HEK293 (cell line): Measurements from ENCODE around the gene PHF21A.

ENCODE experiments used
- CTCF ChIA-PET: fragments of 350-600 bp; formaldehyde crosslinking; extraction: SDS; loops from one replicate; lab custom pipeline; 2021; ENCODE audit warnings: antibody characterized with exemption; lab: Yijun Ruan, JAX
- POLR2A ChIA-PET: fragments of 300-600 bp; formaldehyde crosslinking; extraction: SDS; loops from one replicate; lab custom pipeline; 2020; ENCODE audit warnings: antibody characterized with exemption, inconsistent platforms; lab: Yijun Ruan, JAX
- H3K27ac ChIP-seq: fragments of 200-500 bp; sonication (Bioruptor generic); 2 replicates; pipeline ENCODE4 v1.5.1; 2014; ENCODE audit warnings: low read depth, low read length, control low read depth, inconsistent platforms; ENCODE audit errors: extremely low read depth
- H3K36me3 ChIP-seq, 2 experiments: fragments of 200-500 bp in 1 of 2; sonication (Bioruptor generic) in 1 of 2; 1 replicate in 1 of 2; 2 replicates in 1 of 2; pipeline ENCODE4 v1.5.1; 2014 to 2017; ENCODE audit warnings: inconsistent platforms in 2 of 2, low read length in 2 of 2; ENCODE audit not compliant: control insufficient read depth in 2 of 2, insufficient read depth in 1 of 2
- H3K4me1 ChIP-seq: fragments of 200-500 bp; sonication (Bioruptor generic); 2 replicates; pipeline ENCODE4 v1.5.1; 2014; ENCODE audit warnings: mild to moderate bottlenecking, low read length, inconsistent platforms; ENCODE audit not compliant: control insufficient read depth, insufficient read depth
- H3K4me3 ChIP-seq: 2 replicates; pipeline ENCODE4 v1.5.1; 2011; ENCODE audit warnings: low read depth, mild to moderate bottlenecking, control low read depth, low read length, moderate library complexity
- H3K9me3 ChIP-seq: fragments of 200-500 bp; sonication (Bioruptor generic); 2 replicates; pipeline ENCODE4 v1.5.1; 2014; ENCODE audit warnings: low read depth, low read length, inconsistent platforms; ENCODE audit not compliant: control insufficient read depth, insufficient read depth
- GFI1B ChIP-seq: fragments of 450-650 bp; formaldehyde crosslinking; IDR thresholded peaks from 2 replicates; pipeline ENCODE4 v1.5.1; 2016; ENCODE audit warnings: missing biosample characterization, missing genetic modification characterization
- KLF1 ChIP-seq: fragments of 450-650 bp; formaldehyde crosslinking; IDR thresholded peaks from 2 replicates; pipeline ENCODE4 v1.5.1; 2016; ENCODE audit warnings: missing biosample characterization, missing genetic modification characterization
- KLF8 ChIP-seq: fragments of 450-650 bp; formaldehyde crosslinking; IDR thresholded peaks from 2 replicates; pipeline ENCODE4 v1.5.1; 2016; ENCODE audit warnings: missing biosample characterization, missing genetic modification characterization
- MZF1 ChIP-seq: fragments of 450-650 bp; formaldehyde crosslinking; IDR thresholded peaks from 2 replicates; pipeline ENCODE4 v1.5.1; 2017; ENCODE audit warnings: missing biosample characterization, missing genetic modification characterization, borderline replicate concordance
- SP7 ChIP-seq: fragments of 450-650 bp; formaldehyde crosslinking; IDR thresholded peaks from 2 replicates; pipeline ENCODE4 v1.5.1; 2016; ENCODE audit warnings: missing biosample characterization, missing genetic modification characterization
- WT1 ChIP-seq: fragments of 450-650 bp; formaldehyde crosslinking; IDR thresholded peaks from 2 replicates; pipeline ENCODE4 v1.5.1; 2016; ENCODE audit warnings: missing biosample characterization, missing genetic modification characterization
- ZBTB20 ChIP-seq: fragments of 450-650 bp; formaldehyde crosslinking; IDR thresholded peaks from 2 replicates; pipeline ENCODE4 v1.5.1; 2016; ENCODE audit warnings: missing biosample characterization, missing genetic modification characterization
- ZIC2 ChIP-seq: fragments of 450-650 bp; formaldehyde crosslinking; IDR thresholded peaks from 2 replicates; pipeline ENCODE4 v1.5.1; 2016; ENCODE audit warnings: missing biosample characterization, missing genetic modification characterization
- ZNF112 ChIP-seq: fragments of 450-650 bp; formaldehyde crosslinking; IDR thresholded peaks from 2 replicates; pipeline ENCODE4 v1.5.0; 2017; ENCODE audit warnings: missing biosample characterization, missing genetic modification characterization
- ZNF157 ChIP-seq: fragments of 450-650 bp; formaldehyde crosslinking; IDR thresholded peaks from 2 replicates; pipeline ENCODE4 v1.5.1; 2016; ENCODE audit warnings: missing biosample characterization, missing genetic modification characterization
- ZNF174 ChIP-seq: fragments of 450-650 bp; formaldehyde crosslinking; IDR thresholded peaks from 2 replicates; pipeline ENCODE4 v1.5.0; 2017; ENCODE audit warnings: missing biosample characterization, mild to moderate bottlenecking, missing genetic modification characterization
- ZNF175 ChIP-seq: fragments of 450-650 bp; formaldehyde crosslinking; IDR thresholded peaks from 2 replicates; pipeline ENCODE4 v1.5.1; 2016; ENCODE audit warnings: missing biosample characterization, missing genetic modification characterization
- ZNF214 ChIP-seq: fragments of 450-650 bp; formaldehyde crosslinking; IDR thresholded peaks from 2 replicates; pipeline ENCODE4 v1.5.1; 2017; ENCODE audit warnings: missing biosample characterization, mild to moderate bottlenecking, missing genetic modification characterization, borderline replicate concordance
- ZNF521 ChIP-seq: fragments of 450-650 bp; formaldehyde crosslinking; IDR thresholded peaks from 2 replicates; pipeline ENCODE4 v1.5.1; 2017; ENCODE audit warnings: missing biosample characterization, mild to moderate bottlenecking, missing genetic modification characterization
- ZNF600 ChIP-seq: fragments of 450-650 bp; formaldehyde crosslinking; IDR thresholded peaks from 2 replicates; pipeline ENCODE4 v1.5.1; 2016; ENCODE audit warnings: missing biosample characterization, missing genetic modification characterization
- ZNF629 ChIP-seq: fragments of 450-650 bp; formaldehyde crosslinking; IDR thresholded peaks from 2 replicates; pipeline ENCODE4 v1.5.1; 2017; ENCODE audit warnings: missing biosample characterization, missing genetic modification characterization
- ZNF791 ChIP-seq: fragments of 450-650 bp; formaldehyde crosslinking; IDR thresholded peaks from 2 replicates; pipeline ENCODE4 v1.5.1; 2016; ENCODE audit warnings: missing biosample characterization, missing genetic modification characterization
- TF ChIP-seq, protein P1 (sequence below): fragments of 450-650 bp; formaldehyde crosslinking; IDR thresholded peaks from 2 replicates; pipeline ENCODE4 v1.5.1; 2016; ENCODE audit warnings: missing biosample characterization, missing genetic modification characterization
- TF ChIP-seq, protein P2 (sequence below): fragments of 450-650 bp; formaldehyde crosslinking; IDR thresholded peaks from 2 replicates; pipeline ENCODE4 v1.5.1; 2016; ENCODE audit warnings: missing biosample characterization, missing genetic modification characterization
- TF ChIP-seq, protein P3 (sequence below): fragments of 450-650 bp; formaldehyde crosslinking; IDR thresholded peaks from 2 replicates; pipeline ENCODE4 v1.5.0; 2017; ENCODE audit warnings: missing biosample characterization, missing genetic modification characterization, borderline replicate concordance
- TF ChIP-seq, protein P4 (sequence below): fragments of 450-650 bp; formaldehyde crosslinking; IDR thresholded peaks from 2 replicates; pipeline ENCODE4 v1.5.1; 2017; ENCODE audit warnings: missing biosample characterization, missing genetic modification characterization
- TF ChIP-seq, protein P5 (sequence below): fragments of 450-650 bp; formaldehyde crosslinking; IDR thresholded peaks from 2 replicates; pipeline ENCODE4 v1.5.1; 2017; ENCODE audit warnings: missing biosample characterization, mild to moderate bottlenecking, missing genetic modification characterization, moderate library complexity
- TF ChIP-seq, protein P6 (sequence below): fragments of 450-650 bp; formaldehyde crosslinking; IDR thresholded peaks from 2 replicates; pipeline ENCODE4 v1.5.1; 2016; ENCODE audit warnings: missing biosample characterization, missing genetic modification characterization

PHF21A gene

DNA sequence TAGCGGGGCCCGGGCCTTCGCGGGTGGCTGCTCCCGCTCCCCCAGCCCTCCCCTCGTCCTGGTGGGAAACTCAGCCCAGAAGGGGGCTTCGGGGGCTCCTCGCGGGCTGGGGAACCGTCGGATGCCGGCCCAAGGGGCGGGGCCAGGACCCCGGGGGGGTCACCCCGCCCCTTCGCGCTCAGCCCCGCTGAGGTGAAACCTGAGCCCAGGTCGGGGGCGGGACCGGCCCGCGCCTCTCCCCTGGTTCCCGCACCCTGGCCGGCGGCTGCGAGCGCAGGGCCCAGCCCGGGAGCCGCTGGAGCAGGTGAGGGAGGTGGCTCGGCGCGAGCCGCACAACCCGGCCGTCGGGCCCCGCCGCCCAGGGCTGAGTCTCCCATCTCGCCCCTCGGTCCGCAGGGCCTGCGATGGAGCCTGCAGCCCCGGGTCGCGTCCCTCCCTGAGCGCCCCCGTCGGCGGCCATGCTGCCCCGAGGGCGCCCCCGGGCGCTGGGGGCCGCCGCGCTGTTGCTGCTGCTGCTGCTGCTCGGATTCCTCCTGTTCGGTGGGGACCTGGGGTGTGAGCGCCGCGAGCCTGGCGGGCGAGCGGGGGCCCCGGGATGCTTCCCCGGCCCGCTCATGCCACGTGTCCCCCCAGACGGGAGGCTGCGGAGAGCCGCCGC is 198.7 kb downstream of the PHF21A start, which contains the start of gene LARGE2 (continued):
- TF ChIP-seq, protein P1, sequence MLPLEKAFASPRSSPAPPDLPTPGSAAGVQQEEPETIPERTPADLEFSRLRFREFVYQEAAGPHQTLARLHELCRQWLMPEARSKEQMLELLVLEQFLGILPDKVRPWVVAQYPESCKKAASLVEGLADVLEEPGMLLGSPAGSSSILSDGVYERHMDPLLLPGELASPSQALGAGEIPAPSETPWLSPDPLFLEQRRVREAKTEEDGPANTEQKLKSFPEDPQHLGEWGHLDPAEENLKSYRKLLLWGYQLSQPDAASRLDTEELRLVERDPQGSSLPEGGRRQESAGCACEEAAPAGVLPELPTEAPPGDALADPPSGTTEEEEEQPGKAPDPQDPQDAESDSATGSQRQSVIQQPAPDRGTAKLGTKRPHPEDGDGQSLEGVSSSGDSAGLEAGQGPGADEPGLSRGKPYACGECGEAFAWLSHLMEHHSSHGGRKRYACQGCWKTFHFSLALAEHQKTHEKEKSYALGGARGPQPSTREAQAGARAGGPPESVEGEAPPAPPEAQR (tag by site-specific recombination): no peak
- TF ChIP-seq ZNF214: no peak
- TF ChIP-seq, all 188 proteins: peak for 21

DNA sequence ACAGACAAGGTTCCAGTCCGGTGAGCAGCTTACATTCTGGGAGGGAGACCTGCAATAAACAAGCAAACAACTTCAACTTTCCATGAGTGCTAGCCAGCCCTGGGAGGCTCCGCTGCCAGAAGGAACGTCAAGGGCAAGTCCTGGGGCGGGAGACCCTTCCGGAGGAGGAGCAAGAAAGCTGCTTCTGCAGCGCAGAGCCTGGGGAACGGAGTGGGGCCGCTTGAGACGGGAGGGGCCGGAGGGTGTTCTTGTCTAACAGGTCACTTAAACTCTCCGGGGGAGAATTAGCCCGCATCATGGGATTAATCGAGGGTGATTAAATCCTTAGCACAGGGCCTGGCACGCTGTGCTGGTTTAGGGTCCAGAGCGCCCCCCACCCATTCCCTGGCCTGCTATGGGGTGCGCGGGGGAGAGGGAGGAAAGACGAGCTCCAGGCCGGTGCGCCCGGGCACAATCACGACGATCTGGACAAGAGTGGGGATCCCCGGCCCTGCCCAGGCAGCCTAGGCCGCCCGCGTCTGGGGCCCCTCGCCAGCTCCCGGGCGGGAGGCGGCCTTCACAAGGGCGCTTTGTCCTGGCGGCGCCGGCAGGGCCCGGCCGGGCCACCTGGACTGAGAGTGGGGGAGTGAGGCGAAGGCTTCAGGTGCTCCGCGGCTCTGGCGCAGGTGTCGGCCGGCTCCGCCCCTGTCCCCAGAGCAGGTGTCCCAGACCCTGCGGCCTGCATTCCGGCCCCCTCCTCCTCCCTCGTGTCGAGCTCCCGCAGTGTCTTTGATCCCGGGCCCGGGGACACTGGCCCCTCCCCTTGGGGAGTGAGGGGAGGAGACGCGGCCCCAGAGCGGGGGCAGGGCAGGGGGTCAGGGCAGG is 199.5 kb downstream of the PHF21A start:
- Histone ChIP-seq H3K36me3 (no peaks in the 10 kb centered on the region), H3K4me1 (no peaks in the 10 kb centered on the region; the same call in 1 of the 2 replicates), H3K9me3 (no peaks in the 10 kb centered on the region), H3K4me3 (peak overlapping the region; percentile 34), H3K27ac (no peak overlapping the region)
- CTCF ChIA-PET: interaction anchor here (0.7 kb wide), 1 partner anchor 1305 kb away, joined by 3 read pairs; no protein-coding TSS in a partner anchor
- 0 out of 2 replicates have a peak, but pooled peaks have one; percentile 33 for TF ChIP-seq SP7 (tag by site-specific recombination)
- TF ChIP-seq KLF1 (tag by site-specific recombination): no peak
- TF ChIP-seq ZNF157 (tag by site-specific recombination): no peak
- no peak for TF ChIP-seq MZF1
- no peak for TF ChIP-seq ZNF600 (tag by site-specific recombination)
- no peak for TF ChIP-seq ZNF175
- TF ChIP-seq GFI1B (tag by site-specific recombination): no peak
- no peak for TF ChIP-seq ZNF521
- TF ChIP-seq, protein P2, sequence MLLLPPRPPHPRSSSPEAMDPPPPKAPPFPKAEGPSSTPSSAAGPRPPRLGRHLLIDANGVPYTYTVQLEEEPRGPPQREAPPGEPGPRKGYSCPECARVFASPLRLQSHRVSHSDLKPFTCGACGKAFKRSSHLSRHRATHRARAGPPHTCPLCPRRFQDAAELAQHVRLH (tag by site-specific recombination): no peak
- TF ChIP-seq, protein P3, sequence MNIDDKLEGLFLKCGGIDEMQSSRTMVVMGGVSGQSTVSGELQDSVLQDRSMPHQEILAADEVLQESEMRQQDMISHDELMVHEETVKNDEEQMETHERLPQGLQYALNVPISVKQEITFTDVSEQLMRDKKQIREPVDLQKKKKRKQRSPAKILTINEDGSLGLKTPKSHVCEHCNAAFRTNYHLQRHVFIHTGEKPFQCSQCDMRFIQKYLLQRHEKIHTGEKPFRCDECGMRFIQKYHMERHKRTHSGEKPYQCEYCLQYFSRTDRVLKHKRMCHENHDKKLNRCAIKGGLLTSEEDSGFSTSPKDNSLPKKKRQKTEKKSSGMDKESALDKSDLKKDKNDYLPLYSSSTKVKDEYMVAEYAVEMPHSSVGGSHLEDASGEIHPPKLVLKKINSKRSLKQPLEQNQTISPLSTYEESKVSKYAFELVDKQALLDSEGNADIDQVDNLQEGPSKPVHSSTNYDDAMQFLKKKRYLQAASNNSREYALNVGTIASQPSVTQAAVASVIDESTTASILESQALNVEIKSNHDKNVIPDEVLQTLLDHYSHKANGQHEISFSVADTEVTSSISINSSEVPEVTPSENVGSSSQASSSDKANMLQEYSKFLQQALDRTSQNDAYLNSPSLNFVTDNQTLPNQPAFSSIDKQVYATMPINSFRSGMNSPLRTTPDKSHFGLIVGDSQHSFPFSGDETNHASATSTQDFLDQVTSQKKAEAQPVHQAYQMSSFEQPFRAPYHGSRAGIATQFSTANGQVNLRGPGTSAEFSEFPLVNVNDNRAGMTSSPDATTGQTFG: no peak
- no peak for TF ChIP-seq ZNF112 (tag by site-specific recombination)
- TF ChIP-seq, protein P4, sequence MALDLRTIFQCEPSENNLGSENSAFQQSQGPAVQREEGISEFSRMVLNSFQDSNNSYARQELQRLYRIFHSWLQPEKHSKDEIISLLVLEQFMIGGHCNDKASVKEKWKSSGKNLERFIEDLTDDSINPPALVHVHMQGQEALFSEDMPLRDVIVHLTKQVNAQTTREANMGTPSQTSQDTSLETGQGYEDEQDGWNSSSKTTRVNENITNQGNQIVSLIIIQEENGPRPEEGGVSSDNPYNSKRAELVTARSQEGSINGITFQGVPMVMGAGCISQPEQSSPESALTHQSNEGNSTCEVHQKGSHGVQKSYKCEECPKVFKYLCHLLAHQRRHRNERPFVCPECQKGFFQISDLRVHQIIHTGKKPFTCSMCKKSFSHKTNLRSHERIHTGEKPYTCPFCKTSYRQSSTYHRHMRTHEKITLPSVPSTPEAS: no peak
- peak; percentile 67; the same call in 1 of the 2 replicates for TF ChIP-seq WT1 (tag by site-specific recombination)
- TF ChIP-seq, protein P5, sequence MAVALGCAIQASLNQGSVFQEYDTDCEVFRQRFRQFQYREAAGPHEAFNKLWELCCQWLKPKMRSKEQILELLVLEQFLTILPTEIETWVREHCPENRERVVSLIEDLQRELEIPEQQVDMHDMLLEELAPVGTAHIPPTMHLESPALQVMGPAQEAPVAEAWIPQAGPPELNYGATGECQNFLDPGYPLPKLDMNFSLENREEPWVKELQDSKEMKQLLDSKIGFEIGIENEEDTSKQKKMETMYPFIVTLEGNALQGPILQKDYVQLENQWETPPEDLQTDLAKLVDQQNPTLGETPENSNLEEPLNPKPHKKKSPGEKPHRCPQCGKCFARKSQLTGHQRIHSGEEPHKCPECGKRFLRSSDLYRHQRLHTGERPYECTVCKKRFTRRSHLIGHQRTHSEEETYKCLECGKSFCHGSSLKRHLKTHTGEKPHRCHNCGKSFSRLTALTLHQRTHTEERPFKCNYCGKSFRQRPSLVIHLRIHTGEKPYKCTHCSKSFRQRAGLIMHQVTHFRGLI (tag by site-specific recombination): no peak
- TF ChIP-seq ZNF174: no peak
- peak; percentile 47 for TF ChIP-seq ZIC2 (tag by site-specific recombination)
- TF ChIP-seq, protein P6, sequence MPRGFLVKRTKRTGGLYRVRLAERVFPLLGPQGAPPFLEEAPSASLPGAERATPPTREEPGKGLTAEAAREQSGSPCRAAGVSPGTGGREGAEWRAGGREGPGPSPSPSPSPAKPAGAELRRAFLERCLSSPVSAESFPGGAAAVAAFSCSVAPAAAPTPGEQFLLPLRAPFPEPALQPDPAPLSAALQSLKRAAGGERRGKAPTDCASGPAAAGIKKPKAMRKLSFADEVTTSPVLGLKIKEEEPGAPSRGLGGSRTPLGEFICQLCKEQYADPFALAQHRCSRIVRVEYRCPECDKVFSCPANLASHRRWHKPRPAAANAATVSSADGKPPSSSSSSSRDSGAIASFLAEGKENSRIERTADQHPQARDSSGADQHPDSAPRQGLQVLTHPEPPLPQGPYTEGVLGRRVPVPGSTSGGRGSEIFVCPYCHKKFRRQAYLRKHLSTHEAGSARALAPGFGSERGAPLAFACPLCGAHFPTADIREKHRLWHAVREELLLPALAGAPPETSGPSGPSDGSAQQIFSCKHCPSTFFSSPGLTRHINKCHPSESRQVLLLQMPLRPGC (tag by site-specific recombination): no peak
- TF ChIP-seq KLF8 (tag by site-specific recombination): 0 out of 2 replicates have a peak, but pooled peaks have one; percentile 30
- no peak for TF ChIP-seq ZNF791 (tag by site-specific recombination)
- no peak for TF ChIP-seq ZNF629 (tag by site-specific recombination)
- TF ChIP-seq ZBTB20 (tag by site-specific recombination): peak; percentile 36; the same call in 1 of the 2 replicates
- TF ChIP-seq, all 188 proteins: peak for 5
- POLR2A ChIA-PET: no interaction called here
